ACC112 (cell line): ENCODE data around the gene GSG1L.
"Not testable (repeated sequence)": the region's sequence is repeated elsewhere in the genome, so short reads cannot be mapped to it uniquely, and the experiment has no call there.

Source experiments
- H2AFZ ChIP-seq: fragments of 200-600 bp; sonication (generic); one replicate; pipeline ENCODE4 v1.6.0; 2017; ENCODE audit warnings: antibody characterized with exemption, low read length; ENCODE audit not compliant: unreplicated experiment
- H3K27ac ChIP-seq: fragments of 200-600 bp; sonication (generic); 2 replicates; pipeline ENCODE4 v1.5.1; 2014; ENCODE audit warnings: low read depth, mild to moderate bottlenecking, antibody characterized with exemption, low read length, moderate library complexity
- H3K27me3 ChIP-seq: fragments of 200-600 bp; sonication (generic); 2 replicates; pipeline ENCODE4 v1.6.1; 2014; ENCODE audit warnings: mild to moderate bottlenecking, antibody characterized with exemption, low read length, moderate library complexity, mixed read lengths; ENCODE audit not compliant: insufficient read depth
- H3K36me3 ChIP-seq: fragments of 200-600 bp; sonication (generic); 2 replicates; pipeline ENCODE4 v1.6.1; 2016; ENCODE audit warnings: mild to moderate bottlenecking, antibody characterized with exemption, low read length, moderate library complexity, mixed read lengths; ENCODE audit not compliant: insufficient read depth
- H3K4me1 ChIP-seq: fragments of 200-600 bp; sonication (generic); one replicate; pipeline ENCODE4 v1.6.1; 2016; ENCODE audit warnings: low read length, mixed read lengths; ENCODE audit not compliant: insufficient read depth, unreplicated experiment, control insufficient read depth
- H3K4me3 ChIP-seq: fragments of 200-600 bp; sonication (generic); 2 replicates; pipeline ENCODE4 v1.5.1; 2014; ENCODE audit warnings: mild to moderate bottlenecking, low read depth, low read length
- H3K79me2 ChIP-seq: fragments of 200-600 bp; sonication (generic); one replicate; pipeline ENCODE4 v1.6.0; 2016; ENCODE audit warnings: low read length; ENCODE audit not compliant: control insufficient read depth, unreplicated experiment, insufficient read depth

The GSG1L gene

DNA sequence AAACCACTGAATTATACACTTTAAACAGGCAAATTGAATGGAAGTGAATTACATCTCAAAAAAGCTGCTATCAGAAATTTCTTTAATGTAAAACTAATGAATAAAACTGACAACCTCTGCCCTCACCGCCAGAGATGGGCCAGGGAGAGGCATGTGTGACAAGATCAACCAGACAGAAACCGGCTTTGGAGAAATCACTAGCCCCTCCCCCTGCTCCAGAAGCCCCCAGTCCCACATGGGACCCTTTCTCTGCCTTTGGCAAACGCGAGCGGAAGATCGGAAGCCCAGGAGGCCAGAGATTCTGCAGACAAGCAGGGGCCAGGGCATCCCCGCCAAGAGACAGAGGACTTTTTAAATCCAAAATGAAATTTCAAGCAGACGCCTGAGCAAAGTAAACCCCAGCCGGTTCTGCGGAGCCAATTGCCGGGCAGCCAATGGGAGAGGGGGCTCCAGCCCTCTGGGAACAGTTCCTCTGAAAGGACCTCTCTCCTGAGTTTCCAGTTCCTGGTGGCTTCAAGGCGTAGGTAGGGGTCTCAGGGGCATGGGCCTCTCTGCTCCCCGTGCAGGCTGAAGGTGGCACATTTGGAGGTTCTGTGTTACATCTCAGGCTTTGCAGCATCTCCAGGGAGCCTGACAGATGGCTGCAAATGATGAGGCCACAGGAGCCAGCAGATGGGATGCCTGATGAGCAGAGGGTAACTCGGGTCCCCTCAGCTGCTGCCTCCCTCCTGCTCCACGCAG, 118.1 kb downstream of the GSG1L start:
- H3K36me3 ChIP-seq: no peaks in the 10 kb centered on the region
- no peaks in the 10 kb centered on the region for H3K79me2 ChIP-seq
- H3K4me3 ChIP-seq: no peak overlapping the region
- no peak overlapping the region for H2AFZ ChIP-seq
- H3K27me3 ChIP-seq: peaks cover 52% of the 10 kb centered on the region
- H3K27ac ChIP-seq: no peak overlapping the region
- no peaks in the 10 kb centered on the region for H3K4me1 ChIP-seq

DNA sequence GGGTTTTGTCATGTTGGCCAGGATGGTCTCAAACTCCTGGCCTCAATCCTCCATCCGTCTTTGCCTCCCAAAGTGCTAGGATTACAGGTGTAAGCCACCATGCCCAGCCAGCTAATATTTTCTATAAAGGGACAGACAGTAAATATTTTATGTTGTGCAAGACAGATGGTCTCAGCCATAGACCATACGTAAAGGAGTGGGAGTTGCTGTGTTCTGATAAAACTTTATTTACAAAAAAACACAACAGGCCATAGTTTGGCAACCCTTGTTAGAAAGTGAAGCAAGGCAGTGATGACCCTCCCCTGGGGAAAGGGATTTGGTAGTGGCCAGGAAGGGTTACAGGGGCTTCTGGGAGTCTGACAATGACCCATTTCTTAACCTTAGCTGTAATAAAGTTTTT, 119.7 kb downstream of the GSG1L start:
- Histone ChIP-seq H3K27me3 (peaks cover 56% of the 10 kb centered on the region), H3K4me3 (no peak overlapping the region), H3K27ac (no peak overlapping the region), H3K4me1 (no peaks in the 10 kb centered on the region), H3K79me2 (no peaks in the 10 kb centered on the region), H2AFZ (no peak overlapping the region), H3K36me3 (no peaks in the 10 kb centered on the region)

DNA sequence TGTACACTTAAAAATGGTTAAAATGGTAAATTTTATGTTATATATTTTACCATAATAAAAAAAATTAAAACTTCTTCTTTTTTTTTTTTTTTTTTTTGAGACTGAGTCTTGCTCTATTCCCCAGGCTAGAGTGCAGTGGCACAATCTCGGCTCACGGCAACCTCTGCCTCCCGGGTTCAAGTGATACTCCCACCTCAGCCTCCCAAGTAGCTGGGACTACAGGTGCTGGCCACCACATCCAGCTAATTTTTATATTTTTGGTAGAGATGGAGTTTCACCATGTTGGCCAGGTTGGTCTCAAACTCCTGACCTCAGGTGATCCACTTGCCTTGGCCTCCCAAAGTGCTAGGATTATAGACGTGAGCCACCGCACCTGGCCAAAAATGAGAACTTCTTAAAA, 121.4 kb downstream of the GSG1L start:
- not testable (repeated sequence) for H3K4me3 ChIP-seq, H3K36me3 ChIP-seq, H2AFZ ChIP-seq, H3K4me1 ChIP-seq, H3K79me2 ChIP-seq, H3K27ac ChIP-seq
- peaks cover 51% of the 10 kb centered on the region for H3K27me3 ChIP-seq

DNA sequence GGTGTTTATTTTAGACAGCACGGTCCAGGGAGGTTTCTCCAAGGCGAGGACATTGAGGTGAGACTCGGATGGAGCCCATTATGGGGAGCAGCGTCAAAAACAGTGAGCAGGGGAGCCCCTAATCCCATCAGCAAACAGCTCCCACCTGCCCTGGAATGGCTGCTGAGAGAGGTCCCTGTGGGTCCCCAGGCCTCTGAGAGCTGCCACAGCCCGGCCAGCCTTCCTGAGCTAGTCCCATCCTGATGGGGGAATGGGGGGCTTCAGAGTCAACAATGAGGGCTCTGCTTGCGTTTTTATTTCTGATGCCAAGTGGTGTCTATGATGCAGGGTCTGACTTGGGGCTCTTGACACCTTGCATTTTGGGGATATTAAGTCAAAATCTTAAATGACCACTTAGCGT, 128.4 kb downstream of the GSG1L start:
- Histone ChIP-seq H2AFZ (no peak overlapping the region), H3K4me1 (no peaks in the 10 kb centered on the region), H3K36me3 (no peaks in the 10 kb centered on the region), H3K27ac (no peak overlapping the region), H3K4me3 (no peak overlapping the region), H3K27me3 (peaks cover 61% of the 10 kb centered on the region), H3K79me2 (no peaks in the 10 kb centered on the region)

DNA sequence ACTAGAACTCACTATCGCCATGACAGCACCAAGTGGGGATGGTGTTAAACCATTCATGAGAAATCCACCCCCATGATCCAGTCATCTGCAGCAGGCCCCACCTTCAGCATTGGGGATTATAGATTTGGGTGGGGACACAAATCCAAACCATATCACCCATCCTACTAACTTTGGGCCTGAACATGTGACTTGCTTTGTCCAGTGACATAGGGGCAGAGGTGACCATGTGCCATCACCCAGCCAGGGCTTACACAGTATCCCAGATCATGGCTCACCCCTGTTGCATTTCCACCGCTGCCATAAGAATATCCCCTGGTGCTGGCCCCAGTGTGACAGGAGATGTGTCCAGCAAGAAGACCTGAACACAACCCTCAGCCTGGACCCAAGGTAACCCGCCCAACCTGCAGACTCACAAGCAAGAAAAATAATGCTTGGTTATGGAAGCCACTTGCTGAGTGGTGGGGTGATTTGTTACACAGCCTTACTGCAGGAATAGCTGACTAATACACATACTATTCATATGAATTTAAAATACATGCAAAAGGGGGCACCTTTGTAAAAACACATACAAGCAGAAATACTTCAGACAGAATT, 130.9 kb downstream of the GSG1L start:
- Histone ChIP-seq H3K36me3 (no peaks in the 10 kb centered on the region), H2AFZ (no peak overlapping the region), H3K4me1 (no peaks in the 10 kb centered on the region), H3K79me2 (no peaks in the 10 kb centered on the region), H3K27me3 (peaks cover 73% of the 10 kb centered on the region), H3K27ac (no peak overlapping the region), H3K4me3 (no peak overlapping the region)

DNA sequence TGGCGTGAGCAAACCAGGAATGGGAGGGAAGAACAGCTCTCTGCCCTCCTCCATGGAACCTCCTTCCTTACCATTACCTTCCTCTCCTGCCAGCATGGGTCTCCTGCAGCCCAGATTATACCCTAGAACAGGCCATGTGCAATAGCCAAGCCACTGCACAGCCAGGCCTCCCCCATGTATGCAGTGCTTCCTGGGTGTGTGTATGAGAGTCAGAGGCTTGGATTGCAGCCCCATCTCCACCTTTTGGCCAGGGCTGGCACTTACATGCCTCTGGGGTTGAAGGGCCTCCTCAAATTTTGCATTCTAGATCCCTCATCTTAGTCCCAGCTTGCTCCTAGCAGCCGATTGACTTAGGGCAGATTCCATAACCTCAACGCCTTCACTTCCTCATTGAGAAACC, 133.7 kb downstream of the GSG1L start:
- no peak overlapping the region for H2AFZ ChIP-seq
- H3K4me1 ChIP-seq: no peaks in the 10 kb centered on the region
- no peaks in the 10 kb centered on the region for H3K36me3 ChIP-seq
- no peak overlapping the region for H3K27ac ChIP-seq
- peaks cover 57% of the 10 kb centered on the region for H3K27me3 ChIP-seq
- H3K79me2 ChIP-seq: no peaks in the 10 kb centered on the region
- H3K4me3 ChIP-seq: no peak overlapping the region

DNA sequence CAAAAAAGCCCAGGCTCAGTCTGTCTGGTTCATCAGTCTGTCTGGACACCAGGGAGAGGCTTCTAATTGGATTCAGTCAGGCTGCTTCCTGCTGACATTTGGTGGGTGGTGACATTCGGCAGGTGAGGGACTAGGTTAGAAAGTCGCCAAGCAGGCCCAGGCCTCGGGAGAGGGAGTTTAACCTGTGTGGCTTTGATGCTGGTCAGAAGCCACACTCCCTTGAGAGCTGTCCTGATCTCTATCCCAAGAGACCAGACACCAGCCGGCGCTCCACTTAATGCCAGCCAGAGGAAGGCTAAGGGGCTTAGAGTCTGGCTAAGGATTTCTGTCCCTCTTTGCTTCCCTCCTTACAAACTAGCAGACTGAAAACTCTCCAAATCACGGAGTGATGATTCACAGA, 135.0 kb downstream of the GSG1L start:
- no peaks in the 10 kb centered on the region for H3K4me1 ChIP-seq
- H3K27me3 ChIP-seq: peaks cover 53% of the 10 kb centered on the region
- H3K79me2 ChIP-seq: no peaks in the 10 kb centered on the region
- no peak overlapping the region for H3K4me3 ChIP-seq
- H3K36me3 ChIP-seq: no peaks in the 10 kb centered on the region
- no peak overlapping the region for H3K27ac ChIP-seq
- no peak overlapping the region for H2AFZ ChIP-seq

DNA sequence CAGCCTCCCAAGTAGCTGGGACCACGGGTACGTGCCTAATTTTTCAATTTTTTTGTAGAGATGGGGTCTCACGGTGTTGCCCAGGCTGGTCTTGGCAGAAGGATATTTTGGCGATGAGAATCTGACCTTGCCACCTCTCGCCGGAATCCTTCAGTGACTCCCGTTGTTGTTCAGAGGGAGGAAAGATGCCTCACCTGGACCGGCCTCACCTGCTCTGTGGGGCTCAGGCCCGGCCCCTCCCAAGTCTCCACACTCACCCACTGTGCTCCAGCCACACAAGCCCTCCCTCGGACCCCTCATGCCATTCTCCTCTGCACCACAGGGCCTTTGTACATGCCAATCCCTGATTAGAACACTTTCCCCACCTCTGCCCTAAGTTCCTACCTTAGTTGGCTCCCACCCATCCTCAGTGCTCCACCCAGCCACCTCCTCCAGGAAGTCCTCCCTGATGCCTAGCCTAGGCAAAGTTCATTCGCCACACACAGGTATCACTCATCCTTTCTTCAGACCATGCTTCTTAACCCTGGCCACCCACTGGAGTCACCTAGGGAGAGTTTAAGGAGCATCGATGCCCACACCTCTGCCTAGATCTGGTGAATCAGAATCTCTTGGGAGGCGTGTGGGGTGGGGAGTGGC, 136.1 kb downstream of the GSG1L start:
- no peak overlapping the region for H2AFZ ChIP-seq
- no peaks in the 10 kb centered on the region for H3K79me2 ChIP-seq
- peaks cover 47% of the 10 kb centered on the region for H3K27me3 ChIP-seq
- H3K36me3 ChIP-seq: no peaks in the 10 kb centered on the region
- no peak overlapping the region for H3K27ac ChIP-seq
- no peaks in the 10 kb centered on the region for H3K4me1 ChIP-seq
- H3K4me3 ChIP-seq: no peak overlapping the region

DNA sequence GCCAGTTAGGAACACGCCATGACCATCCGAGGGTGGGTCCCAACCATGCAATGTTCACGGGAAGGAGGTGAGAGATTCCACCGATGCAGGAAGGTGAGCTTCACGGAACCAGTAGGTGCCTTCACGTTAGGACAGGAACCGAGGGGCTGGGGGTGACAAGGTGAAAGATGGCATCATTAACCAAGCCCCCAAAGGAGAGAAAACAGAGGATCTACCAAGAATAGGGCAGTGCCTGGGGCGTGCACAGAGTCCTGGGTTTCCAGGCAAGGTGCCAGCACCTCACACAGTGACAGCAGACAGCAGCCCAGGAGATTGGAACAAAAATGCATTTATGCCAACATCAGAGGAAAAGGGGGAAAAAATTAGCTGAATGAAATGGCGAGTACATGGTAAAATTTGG, 137.9 kb downstream of the GSG1L start:
- Histone ChIP-seq H3K27ac (no peak overlapping the region), H3K27me3 (peaks cover 49% of the 10 kb centered on the region), H3K4me1 (no peaks in the 10 kb centered on the region), H2AFZ (no peak overlapping the region), H3K4me3 (no peak overlapping the region), H3K36me3 (no peaks in the 10 kb centered on the region), H3K79me2 (no peaks in the 10 kb centered on the region)

DNA sequence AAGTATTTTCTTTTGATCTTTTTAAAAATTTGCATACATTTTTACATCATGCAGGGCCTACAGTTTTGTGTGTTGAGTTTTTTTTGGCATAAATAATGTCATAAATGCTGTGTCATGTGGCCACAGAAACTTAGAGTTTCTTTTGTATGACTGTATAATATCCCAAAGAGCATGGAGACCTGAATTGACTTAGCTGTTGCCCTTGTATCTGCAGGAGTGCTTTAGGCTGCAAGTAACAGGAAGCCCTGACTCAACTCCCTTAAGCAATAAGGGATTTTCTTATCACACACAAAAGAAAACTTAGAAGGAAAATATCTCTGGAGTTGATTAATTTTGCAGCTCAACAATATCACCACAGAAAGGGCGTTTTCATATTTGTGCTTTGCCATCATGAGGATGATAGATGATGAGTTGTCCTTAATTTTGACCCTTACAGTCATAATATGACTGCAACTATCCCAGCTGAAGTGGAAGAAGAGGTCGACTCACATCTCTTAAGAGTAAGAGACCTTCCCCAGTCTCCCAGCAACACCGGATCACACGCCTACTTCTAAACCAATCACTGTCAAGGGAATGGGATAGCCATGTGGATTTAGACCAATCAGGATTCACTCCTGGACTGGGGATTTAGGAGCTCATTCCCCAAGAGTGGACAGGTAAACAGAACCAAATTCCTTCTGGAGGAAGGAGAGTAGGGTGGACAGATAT, 138.9 kb downstream of the GSG1L start:
- Histone ChIP-seq H3K4me3 (no peak overlapping the region), H3K79me2 (no peaks in the 10 kb centered on the region), H3K4me1 (no peaks in the 10 kb centered on the region), H2AFZ (no peak overlapping the region), H3K27ac (peak overlapping the region; percentile 71; the same call in 1 of the 2 replicates), H3K36me3 (no peaks in the 10 kb centered on the region), H3K27me3 (peaks cover 50% of the 10 kb centered on the region)
